ENCODE measurements around the gene PGAP2.
"Not testable (repeated sequence)": the region's sequence is repeated elsewhere in the genome, so short reads cannot be mapped to it uniquely, and the experiment has no call there.

Gene PGAP2

GRCh38 chr11:3855808-3856491, 47.6 kb downstream of the PGAP2 start:
- DNase-seq (ENCODE audit: low spot score) = peak; percentile 46

- DNase-seq (ENCODE audit: low spot score) = no peak
Observed at GRCh38 chr11:3856856-3857553, 48.6 kb downstream of the PGAP2 start.

- DNase-seq (ENCODE audit: low spot score) = no peak
Observed at GRCh38 chr11:3857628-3858027, 49.3 kb downstream of the PGAP2 start.

- DNase-seq (ENCODE audit: low spot score) = peak; percentile 58
Observed at GRCh38 chr11:3859373-3859881, 51.1 kb downstream of the PGAP2 start.

- DNase-seq (ENCODE audit: low spot score) = no peak
Observed at GRCh38 chr11:3860375-3860774, 52.0 kb downstream of the PGAP2 start.

- not testable (repeated sequence) for DNase-seq (ENCODE audit: low spot score)
Observed at GRCh38 chr11:3860898-3861393, 52.6 kb downstream of the PGAP2 start.

- DNase-seq (ENCODE audit: low spot score) = no peak
Observed at GRCh38 chr11:3861683-3862082, 53.3 kb downstream of the PGAP2 start.

GRCh38 chr11:3865388-3866193, 57.2 kb downstream of the PGAP2 start:
- DNase-seq (ENCODE audit: low spot score) = no peak

GRCh38 chr11:3866206-3866605, 57.8 kb downstream of the PGAP2 start:
- no peak for DNase-seq (ENCODE audit: low spot score)

- DNase-seq (ENCODE audit: low spot score) = no peak
Observed at GRCh38 chr11:3866836-3867208, 58.5 kb downstream of the PGAP2 start.

- no peak for DNase-seq (ENCODE audit: low spot score)
Observed at GRCh38 chr11:3867209-3868091, 59.1 kb downstream of the PGAP2 start.

- DNase-seq (ENCODE audit: low spot score) = no peak
Observed at GRCh38 chr11:3873712-3874349, 65.5 kb downstream of the PGAP2 start.

Data from cerebellar cortex (tissue), 1 donor.